HG03571 (cell line): ENCODE results near the gene OR51B2.
"Not testable (repeated sequence)": the region's sequence is repeated elsewhere in the genome, so short reads cannot be mapped to it uniquely, and the experiment has no call there.

Source experiments
- ATAC-seq: cut with Tn5 transposase; IDR thresholded peaks from one replicate; pipeline ENCODE4 v1.9.1; 2021; ENCODE audit not compliant: unreplicated experiment

Gene OR51B2

DNA sequence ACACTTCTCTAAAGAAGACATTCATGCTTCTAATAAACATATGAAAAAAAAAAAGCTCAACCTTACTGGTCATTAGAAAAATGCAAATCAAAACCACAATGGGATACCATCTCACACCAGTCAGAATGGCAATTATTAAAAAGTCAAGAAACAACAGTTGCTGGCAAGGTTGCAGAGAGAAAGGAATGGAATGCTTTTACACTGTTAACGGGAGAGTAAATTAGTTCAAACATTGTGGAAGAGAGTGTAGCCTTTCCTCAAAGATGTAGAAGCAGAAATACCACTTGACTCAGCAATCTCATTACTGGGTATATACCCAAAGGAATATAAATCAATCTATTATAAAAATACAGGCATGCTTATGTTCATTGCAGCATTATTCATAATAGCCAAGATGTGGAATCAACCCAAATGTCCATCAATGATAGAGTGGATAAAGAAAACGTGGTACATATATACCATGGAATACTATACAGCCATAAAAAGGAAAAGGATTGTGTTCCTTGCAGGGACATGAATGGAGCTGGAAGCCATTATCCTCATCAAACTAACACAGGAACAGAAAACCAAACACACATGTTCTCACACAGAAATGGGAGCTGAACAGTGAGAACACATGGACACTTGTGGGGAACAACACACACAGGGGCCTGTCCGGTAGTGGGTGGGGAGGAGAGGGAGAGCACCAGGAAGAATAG is 10.6 kb downstream of the OR51B2 start:
- ATAC-seq, result not testable (repeated sequence)

DNA sequence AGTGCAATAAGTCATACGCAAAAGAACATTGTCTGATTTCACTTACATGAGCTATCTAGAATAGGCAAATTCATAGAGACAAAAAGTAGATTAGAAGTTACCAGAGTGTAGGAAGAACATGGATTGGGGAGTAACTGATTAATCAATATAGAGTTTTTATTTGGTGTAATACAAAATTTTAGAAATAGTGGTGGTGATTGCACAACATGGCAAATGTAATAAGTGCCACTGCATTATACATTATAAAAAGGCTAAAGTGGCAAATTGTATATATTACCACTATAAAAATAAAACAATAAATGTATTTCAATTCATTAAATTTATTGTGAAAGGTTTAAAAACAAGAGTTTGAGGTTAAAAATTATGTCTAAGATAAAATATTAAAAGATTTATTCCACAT is 13.7 kb downstream of the OR51B2 start:
- no peak for ATAC-seq

DNA sequence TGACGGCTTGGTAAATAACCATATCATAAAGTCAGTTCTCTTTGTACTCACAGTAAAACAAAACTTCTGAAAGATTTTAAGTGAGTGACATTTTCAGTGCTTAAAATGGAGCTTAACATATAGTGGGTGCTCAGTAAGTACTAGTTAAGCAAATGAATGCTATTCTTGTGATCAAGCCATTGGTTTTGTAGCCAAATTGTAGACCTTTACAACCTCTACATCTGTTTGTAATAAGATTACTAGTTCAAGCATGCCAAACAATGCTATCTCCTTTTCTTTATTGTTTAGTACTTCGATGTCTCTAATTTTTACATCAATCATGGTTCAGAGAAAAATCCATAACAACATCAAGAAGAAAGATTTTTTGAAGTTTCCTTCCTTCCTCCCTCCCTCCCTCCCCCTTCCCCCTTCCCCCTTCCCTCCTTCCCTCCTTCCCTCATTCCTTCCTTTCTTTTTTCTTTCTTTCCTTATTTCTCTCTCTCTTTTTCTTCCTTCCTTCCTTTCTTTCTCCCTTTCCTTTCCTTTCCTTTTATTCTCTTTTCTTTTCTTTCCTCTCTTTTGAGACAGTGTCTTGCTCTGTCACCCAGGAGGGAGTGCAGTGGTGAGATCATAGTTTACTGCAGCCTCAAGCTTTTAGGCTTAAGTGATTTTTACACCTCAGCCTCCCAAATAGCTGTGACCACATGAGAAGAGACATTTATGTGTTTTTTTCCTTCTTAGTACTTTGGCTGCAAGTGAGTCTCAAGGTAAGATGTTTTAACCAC is 16.7 kb downstream of the OR51B2 start:
- ATAC-seq, result no peak

DNA sequence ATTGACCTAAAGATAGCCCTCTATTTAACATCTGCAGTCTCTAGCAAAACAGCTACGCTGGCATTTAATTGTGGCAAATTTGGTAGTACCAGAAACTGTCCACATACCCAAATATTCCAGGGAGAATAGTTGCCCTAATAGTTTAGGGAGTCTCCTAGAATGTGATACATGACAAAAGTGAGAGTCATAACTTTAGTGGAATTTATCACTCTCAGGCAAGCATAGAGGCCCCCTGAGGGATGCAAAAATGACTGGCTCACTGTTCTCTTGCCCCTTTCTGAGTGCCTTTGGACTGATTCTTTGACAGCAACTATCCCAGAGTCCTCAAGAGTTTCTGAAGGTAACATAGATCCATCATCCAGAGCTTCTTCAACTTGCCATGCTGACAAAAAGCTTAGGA is 20.1 kb downstream of the OR51B2 start:
- no peak for ATAC-seq

DNA sequence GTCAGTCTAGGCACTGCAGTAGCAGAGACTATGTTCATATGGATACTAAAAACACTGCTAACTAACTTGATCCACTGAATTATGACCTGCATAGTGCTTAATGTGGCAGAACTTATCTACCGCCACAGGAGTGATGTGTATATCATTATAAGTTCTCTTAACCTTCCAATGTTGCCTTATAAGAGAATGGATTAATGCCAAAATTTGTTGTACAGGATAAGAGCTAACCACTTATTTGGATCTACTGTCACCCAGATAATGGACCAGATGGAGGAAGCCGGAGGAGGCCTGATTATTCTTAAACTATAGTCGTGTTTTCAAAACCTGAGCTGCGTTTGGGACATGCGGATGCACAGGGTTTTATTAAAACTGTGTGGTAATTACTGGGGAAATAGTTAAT is 20.5 kb downstream of the OR51B2 start:
- ATAC-seq, result no peak

DNA sequence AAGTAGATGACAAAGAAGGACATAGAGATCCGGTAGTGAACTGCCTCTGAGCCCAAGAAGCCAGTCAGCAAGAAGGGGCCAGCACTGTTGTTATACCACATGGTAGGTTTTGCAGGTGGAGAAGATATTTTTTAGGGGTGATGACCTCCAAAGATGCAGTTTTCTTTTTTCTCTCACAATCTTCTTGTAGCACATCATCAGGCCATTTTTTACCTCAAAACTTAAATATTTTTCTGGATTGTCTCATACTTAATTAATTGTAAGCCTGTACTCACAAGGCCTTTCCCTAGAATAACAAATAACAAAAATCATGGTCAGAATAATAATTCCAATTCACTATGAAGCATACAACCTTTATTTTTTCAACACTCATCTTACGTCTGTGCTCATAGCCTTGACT is 22.3 kb downstream of the OR51B2 start, which contains the start of gene OR51B4:
Gene OR51B4 (minus strand): TSS at position 101 of the 400 bp plus-strand sequence. CDS start 0 bp downstream, at position 101.
- ATAC-seq, result no peak

DNA sequence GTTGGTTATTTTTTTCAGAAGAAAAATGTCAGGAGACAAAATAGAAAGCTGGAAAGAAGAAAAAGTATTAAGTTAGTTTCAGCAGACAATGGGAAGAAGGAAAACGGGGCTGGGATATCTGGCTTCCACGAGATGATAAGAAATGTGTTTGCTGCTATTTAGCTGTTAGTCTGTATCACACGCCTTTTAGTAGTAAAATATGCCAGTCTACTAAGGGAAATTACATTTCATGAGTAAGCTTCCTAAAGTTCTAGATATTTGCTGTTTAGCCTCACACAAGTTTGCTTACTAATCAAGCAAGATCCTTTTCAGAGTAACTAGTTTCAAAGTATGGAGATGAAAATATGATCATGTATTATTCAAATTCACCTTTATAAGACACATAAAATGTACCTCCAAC is 23.8 kb downstream of the OR51B2 start:
- no peak for ATAC-seq

DNA sequence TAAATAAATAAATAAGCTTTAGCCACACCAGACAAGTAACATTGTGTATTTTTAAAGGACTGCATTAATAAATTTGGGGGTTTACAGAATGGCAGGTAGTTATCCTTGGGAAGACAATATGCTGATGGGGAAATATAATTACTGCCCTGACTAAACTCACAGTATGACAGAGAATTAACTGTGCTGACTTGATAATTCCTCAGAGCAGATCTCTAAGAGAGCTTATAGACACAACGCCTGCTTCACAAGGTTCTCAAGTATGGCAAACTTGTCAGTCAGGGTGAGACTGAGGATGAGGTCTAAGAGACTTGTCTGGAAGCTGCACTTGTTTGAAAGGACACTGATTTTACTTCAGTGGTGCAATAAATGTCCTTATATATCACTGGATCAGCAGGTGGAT is 25.6 kb downstream of the OR51B2 start:
- no peak for ATAC-seq

DNA sequence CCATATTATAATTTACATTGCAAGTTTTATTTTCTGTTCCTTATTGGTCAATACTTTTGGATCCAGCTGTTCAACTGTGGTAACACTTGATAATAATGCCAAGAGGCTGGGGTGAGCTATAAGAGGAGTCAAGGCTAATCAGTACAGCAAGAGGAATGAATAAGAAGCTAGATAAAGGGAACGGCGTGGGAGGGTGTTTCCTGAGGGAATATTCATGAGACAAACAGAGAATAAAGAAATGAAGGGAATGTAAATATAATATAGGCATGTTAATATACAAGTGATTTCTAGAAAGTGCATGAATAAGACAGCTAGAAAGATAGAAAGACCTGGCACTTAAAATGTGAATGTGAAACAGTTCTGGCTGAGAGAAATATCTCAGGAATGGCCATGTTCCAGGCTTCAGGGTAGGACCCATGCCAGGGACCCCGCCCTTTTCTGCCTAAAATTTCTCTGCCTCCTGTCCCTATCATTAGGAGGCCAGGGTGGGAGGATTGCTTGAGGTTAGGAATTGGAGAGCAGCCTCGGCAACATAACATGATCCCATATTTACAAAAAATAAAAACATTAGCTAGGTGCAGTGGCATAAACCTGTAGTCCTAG is 26.3 kb downstream of the OR51B2 start:
- no peak for ATAC-seq

DNA sequence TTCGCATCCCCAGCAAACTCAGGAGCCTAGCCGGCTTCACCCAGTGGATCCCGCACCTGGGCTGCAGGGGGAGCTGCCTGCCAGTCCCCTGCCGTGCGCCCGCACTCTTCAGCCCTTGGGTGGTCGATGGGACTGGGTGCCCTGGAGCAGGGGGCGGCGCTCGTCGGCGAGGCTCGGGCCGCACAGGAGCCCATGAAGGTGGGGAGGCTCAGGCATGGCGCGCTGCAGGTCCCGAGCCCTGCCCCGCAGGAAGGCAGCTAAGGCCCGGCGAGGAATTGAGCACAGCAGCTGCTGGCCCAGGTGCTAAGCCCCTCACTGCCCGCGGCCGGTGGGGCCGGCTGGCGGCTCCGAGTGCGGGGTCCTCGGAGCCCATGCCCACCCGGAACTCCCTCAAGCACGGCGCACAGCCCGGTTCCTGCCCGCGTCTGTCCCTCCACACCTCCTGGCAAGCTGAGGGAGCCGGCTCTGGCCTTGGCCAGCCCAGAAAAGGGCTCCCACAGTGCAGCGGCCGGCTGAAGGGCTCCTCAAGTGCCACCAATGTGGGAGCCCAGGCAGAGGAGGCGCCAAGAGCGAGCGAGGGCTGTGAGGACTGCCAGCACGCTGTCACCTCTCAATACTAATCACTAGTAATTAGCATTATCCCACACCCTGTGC is 29.6 kb downstream of the OR51B2 start:
- not testable (repeated sequence) for ATAC-seq

DNA sequence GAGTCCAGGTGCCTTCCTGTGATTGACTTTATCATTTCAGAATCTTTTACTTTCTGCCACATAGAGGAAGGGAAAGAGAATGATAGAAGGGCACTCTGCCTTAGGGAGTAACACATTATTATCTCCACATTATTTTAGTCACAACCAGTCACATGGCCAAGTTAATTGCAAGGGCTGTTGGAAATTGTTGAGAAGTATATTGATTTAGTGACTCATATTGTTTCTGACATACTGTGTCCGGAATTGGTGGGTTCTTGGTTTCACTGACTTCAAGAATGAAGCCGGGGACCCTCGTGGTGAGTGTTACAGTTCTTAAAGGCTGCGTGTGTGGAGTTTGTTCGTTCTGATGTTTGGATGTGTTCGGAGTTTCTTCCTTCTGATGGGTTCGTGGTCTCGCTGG is 31.1 kb downstream of the OR51B2 start:
- ATAC-seq, result no peak

DNA sequence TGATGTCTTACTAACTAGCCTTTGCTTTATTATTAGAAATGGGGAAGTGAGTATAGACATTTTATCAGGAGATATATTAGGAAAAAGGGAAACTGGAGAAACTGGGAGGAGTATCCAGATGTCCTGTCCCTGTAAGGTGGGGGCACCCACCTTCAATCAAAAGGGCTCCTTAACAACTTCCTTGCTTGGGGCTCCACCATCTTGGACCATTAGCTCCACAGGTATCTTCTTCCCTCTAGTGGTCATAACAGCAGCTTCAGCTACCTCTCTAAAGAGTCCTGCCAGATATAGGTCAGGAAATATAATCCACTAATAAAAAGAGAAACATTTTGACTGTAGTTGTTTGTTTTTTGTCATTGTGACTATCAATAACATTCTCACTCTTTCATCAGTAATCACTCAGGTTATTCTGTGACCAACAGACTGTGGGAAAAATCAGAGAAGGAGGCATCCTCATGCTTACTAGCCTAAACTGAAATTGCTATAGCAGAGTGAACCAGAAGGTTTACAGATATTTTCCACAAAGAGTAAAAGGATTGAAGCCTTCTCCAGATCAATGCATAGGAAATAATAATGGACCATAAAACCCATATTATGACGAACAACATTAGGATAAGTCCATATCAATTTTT is 32.8 kb downstream of the OR51B2 start:
- peak; percentile 90 for ATAC-seq

DNA sequence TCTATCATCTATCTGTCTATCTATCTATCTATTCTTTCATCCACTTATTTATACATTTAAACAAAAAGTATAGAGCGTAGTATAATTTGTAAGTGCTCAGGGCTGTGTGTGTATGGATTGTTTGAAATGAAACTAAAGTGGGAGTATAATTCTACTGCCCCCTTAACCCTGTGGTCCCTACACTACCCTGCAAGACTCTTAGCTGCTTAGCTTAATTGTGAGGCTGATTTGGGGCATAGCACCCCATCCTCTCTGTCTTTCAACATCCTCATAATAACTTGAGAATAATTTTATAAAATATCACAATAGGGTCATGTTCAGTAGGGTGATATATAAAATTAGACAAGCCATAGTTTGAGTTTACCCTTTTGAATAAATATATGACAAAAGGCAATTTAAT is 34.0 kb downstream of the OR51B2 start:
- ATAC-seq, result no peak

DNA sequence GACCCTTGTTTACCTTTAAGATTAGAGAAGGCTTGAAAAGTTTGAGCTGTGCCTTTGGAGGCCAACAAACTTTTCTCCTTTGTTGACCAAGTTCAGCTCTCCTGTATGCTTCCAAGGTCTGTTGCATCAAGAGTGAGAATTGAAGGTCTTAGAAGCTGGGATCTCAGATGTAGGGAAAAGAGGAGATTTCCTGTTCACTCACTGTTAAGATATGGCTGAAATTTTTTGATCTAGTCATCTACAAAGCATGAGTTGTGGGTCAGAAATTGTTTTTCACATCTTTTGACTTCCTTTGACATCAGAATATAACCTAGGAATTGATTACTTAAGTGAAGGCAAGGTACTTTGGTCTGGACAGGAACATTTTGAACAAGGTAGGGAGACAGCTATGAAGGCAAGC is 34.4 kb downstream of the OR51B2 start:
- no peak for ATAC-seq

DNA sequence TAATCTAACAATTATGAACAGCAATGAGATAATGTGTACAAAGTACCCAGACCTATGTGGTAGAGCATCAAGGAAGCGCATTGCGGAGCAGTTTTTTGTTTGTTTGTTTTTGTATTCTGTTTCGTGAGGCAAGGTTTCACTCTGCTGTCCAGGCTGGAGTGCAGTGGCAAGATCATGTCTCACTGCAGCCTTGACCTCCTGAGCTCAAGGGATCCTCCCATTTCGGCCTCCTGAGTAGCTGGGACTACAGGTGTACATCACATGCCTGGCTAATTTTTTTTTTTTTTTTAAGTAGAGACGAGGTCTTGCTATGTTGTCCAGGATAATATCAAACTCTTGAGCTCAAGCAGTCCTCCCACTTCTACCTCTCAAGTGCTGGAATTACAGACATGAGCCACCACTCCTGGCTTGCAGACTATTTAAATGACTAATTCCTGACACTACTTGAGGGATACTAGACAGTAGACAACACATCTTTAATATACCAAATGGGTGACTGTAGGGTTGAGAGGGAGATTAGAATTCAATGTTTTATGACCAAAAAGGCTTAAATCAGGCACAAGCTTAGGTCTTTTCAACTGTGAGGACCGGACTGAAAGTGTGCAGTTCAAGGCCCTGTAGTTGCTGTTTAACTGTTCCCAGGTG is 35.1 kb downstream of the OR51B2 start:
- ATAC-seq, result no peak

DNA sequence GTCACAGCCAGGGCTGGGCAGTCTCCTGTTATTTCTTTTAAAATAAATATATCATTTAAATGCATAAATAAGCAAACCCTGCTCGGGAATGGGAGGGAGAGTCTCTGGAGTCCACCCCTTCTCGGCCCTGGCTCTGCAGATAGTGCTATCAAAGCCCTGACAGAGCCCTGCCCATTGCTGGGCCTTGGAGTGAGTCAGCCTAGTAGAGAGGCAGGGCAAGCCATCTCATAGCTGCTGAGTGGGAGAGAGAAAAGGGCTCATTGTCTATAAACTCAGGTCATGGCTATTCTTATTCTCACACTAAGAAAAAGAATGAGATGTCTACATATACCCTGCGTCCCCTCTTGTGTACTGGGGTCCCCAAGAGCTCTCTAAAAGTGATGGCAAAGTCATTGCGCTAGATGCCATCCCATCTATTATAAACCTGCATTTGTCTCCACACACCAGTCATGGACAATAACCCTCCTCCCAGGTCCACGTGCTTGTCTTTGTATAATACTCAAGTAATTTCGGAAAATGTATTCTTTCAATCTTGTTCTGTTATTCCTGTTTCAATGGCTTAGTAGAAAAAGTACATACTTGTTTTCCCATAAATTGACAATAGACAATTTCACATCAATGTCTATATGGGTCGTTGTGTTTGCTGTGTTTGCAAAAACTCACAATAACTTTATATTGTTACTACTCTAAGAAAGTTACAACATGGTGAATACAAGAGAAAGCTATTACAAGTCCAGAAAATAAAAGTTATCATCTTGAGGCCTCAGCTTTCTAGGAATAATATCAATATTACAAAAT is 35.8 kb downstream of the OR51B2 start:
- no peak for ATAC-seq

DNA sequence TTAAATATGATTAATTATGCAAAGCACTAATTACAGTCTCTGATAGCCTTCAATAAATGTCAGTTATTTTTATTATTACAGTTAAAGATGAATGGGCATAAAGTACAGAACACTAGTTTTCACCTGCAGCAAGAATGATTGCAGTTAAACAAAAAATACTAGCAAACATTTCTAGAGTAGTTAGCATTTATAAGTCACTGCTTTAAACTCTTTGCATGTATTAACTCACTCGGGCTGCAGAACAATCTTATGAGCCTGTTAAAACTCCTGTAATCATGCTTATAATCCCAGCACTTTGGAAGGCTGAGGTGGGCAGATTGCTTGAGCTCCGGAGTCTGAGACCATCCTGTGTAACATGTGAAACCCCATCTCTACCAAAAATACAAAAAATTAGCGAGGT is 37.2 kb downstream of the OR51B2 start:
- no peak for ATAC-seq

DNA sequence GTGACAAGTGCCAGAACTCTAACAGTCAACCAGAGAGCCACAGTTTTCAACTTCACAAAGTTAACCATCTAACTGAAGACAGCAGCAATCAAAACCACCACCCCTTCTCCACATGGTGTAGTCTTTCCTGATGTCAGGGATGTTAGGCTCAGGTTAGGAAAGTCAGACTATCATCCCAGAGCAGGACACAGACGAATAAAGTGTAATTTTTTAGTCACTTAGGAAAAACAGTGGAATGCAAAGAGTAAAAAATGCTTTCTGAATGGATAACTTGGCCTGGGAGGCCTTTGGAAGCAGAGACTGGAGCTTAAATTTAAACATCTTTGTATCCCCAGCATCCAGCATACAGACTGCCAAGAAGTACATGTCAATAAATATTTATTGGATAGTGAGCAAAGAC is 37.7 kb downstream of the OR51B2 start:
- no peak for ATAC-seq

DNA sequence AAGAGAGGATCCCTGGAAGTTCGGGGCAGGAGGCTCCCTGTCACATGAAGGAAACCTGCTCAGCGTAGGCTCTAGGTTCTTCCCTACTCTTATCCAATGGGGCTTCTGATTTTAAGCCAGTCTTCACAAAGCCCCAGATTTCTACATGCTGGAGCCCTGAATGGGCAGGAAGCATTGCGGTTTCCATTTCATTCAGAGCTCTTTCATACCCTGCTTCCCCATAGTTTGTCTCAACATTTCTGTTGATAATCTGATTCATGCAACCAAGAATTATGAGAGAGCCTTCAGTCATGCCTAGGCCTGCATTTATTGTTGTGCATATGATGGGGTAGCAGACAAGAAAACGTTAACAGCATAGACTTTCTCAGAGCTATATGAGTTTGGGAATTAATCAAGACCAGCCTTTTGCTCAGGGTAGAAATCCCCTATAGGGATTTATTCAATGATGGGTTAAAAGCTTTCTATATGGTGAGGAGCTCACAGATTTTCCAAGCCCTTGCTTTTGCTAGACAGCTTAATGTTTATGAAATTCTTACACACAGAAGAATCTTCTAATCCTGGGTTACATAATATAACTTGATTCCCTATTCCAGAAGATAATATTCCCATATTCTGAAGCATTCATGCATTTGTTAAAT is 38.3 kb downstream of the OR51B2 start:
- no peak for ATAC-seq
